NCI-H774 (cell line): ENCODE data around the gene HOXD8.

Experiments
- DNase-seq: peaks from one replicate; lab custom pipeline; 2025; lab: John Stamatoyannopoulos, UW

The HOXD8 gene

DNA sequence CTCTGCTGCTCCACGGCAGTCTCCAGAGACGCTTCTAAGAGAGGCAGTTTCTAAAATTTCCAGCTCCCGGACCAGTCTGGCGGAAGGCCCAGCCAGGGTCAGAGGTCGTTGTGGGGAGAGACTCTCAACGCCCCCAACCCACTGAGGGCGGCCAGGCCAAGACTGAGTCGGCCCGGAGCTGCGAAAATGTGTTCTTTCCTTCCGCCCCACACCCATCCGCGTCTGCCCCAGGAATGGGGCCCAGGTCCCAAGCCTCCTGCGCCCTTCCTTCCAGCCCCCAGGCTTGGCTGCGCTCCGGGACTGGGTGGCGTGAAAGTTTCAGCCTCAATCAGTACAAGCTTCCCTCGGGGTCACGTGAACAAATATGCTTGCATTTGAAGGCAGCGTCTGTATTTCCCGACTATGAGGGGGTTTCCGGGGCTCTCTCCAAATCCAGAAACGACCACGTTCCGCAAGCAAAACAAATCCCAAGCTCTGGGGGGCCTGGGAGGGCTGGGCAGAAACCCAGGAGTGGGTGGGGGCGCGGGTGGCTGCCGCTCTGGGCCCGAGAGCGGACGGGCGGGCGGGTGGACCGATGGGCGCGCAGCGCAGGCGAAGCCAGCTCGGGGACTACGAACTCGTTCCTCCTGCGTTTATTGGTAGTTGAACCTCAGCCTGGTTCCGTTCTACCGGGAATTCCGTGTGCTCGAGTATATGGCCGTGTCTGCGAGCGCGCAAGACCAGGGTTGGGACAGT is 30.9 kb downstream of the HOXD8 start:
- DNase-seq, result no peak

DNA sequence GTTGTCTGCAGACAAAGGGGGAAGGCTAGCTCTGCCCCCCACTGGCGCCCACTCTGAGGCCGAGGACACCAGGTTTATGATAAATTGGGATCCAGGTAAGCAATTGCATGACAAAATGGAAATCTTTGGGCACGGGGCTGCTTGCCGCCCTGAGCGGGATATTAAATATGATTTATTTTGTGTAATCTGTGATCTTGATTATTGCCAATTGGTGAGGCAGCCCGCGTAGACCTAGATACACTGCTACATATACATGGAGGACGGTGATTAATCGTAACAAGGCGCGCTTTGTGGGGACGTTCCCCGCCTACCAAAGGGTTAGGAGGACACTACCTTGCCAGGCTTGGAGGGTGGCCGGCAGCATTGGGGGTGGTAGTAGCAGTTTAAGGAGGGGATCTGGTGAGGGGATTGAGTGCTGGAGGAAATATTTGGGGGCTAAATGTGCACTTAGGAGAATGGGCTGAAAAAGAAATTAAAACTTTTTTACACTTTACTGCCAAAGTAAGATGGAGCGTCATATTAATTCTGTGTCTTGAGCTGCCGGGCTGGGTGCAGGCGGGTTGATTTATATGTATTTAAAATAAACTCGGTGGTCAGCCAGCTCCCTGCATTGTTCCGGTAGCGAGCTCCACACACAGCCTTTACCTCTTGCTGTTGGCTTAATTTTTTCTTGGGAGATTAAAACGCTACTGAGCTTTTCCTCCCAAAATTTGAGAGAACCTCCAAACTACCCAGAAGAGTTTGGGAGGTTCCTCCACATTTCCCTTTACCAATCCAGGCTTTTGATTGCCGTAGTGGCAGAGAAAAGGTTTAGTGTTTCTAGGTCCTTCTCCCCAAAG is 31.7 kb downstream of the HOXD8 start:
- no peak for DNase-seq

- DNase-seq, result no peak
These were observed 32.5 kb downstream of the HOXD8 start for GRCh38 chr2:176161825-176162626.

DNA sequence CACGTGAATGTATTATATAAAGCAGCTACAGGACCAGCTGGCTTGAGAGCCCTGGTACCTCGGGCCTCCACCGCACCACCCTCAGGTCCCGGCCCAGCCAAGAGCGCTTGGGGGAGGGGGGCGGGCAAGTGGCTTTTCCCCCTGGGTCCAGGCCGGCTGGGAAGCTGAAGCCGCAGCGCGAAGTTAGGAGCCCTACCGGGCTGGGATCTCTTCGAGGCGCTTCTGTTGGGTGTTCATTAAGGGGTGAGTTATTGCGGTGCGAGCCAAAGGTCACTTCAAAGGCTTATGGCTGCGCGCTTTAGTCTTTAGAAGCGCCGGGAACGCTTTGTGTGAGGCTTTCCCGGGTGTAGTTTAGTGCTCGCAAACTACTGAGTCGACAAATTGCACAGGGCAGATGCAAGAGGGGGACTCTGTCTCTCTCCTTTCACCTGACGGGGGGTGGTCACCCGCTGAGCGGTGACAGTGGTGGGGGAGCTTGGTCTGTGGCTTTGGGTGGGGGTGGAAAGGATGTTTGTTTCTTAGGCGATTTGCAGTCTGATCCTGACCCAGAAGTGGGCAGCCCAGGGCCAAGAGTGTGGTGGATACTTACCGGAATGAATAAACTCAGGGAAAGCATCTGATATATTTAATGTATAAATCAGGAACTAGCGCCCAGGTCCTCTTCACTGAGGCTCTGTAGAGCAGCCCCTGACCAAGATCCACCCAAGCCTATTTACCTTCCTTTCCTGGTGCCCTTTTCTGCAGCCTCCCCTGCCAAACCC is 33.6 kb downstream of the HOXD8 start:
- no peak for DNase-seq

- no peak for DNase-seq
These were observed 34.2 kb downstream of the HOXD8 start for GRCh38 chr2:176163672-176164056.

GRCh38 chr2:176164201-176164600 is 34.7 kb downstream of the HOXD8 start:
- no peak for DNase-seq

DNA sequence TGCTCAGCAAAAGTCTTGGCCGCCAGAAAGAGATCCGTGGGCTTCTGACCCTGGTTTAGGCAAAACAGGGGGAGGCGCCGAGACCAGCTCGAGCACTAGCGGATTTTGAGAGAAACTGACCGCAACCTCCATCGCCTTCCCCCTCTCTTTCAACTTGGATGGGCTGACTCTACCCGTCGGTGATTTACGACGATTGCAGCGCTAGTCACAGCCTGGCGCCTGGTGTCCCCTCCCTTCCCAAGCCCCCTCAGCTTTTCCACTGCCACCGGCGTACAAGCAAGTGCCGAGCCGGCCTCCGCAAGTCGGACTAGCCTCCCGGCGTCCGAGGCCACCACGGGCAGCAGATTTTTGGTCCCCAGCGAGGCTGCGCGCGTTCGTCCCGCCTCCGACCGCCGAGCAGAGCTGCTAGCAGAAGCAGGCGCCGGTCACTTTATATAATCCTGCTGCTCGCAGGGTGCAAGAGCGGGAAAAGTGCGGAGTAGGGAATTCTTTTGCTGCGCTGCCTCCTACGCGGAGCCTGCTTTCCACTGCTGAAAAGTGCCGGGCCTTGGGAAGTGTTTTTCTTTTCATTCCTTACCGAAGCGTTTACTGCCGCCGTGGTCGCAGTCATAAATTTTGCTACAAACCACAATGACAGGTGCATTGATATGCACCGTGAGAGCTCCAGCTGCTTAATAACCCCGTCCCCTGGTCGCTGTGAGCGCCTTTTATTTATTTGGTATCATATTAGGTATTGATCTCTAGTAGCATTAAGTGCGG is 35.3 kb downstream of the HOXD8 start:
- no peak for DNase-seq

DNA sequence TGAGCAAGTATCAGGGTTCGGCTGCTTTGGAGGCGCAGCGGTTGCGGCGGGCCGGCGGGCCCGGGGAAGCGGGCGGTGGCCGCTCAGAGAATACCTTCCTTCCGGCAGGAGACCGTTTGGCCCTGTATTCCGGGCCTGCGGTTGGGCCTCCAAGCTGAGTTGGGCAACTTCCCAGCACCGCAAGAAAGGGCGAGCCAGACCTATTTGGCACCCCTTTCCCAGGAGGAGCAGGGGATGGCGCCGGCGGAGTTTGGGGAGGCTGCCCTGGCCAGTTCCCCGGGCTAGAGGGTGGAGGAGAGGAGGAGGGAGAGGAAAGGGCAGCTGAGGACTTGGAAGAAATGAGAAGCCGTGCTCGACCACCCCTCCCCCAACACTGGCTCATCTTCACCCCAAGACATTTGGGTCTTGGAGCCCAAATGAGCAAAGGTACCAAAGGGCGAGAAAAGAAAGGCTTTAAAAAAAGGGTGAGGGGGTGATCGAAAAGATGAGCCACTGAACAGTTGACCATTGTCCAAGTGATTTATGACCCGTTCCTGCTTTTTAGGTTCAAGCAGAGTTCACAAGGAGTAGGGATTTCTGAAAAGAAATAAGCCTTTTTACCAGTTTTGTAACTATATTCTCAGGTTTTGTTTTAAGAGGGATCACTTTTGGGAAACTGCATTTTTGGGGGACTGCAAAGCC is 36.0 kb downstream of the HOXD8 start:
- DNase-seq, result no peak

- DNase-seq, result no peak
These were observed 36.8 kb downstream of the HOXD8 start for GRCh38 chr2:176166272-176166671.

DNA sequence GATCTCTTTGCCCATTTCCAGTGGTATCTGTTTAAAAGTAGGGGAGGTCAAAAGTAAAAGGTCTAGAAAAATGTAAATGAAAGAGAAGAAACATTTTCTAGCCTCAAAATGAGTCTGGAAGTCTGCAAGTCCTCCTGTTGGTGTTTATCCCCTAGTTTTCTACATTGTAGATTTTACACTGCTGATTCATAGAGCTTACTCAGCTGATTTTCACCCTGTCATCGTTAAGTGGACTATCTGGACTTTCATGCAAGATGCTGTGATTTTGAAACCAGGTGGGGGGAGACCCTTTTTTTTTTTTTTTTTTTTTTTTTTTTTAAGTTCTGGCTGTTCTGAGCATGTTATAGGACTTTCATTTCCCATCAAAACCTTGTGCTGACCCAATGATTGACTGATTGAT is 37.9 kb downstream of the HOXD8 start:
- DNase-seq, result no peak

- no peak for DNase-seq
These were observed 39.7 kb downstream of the HOXD8 start for GRCh38 chr2:176169181-176169580.

GRCh38 chr2:176169711-176170110 is 40.2 kb downstream of the HOXD8 start:
- DNase-seq, result no peak

DNA sequence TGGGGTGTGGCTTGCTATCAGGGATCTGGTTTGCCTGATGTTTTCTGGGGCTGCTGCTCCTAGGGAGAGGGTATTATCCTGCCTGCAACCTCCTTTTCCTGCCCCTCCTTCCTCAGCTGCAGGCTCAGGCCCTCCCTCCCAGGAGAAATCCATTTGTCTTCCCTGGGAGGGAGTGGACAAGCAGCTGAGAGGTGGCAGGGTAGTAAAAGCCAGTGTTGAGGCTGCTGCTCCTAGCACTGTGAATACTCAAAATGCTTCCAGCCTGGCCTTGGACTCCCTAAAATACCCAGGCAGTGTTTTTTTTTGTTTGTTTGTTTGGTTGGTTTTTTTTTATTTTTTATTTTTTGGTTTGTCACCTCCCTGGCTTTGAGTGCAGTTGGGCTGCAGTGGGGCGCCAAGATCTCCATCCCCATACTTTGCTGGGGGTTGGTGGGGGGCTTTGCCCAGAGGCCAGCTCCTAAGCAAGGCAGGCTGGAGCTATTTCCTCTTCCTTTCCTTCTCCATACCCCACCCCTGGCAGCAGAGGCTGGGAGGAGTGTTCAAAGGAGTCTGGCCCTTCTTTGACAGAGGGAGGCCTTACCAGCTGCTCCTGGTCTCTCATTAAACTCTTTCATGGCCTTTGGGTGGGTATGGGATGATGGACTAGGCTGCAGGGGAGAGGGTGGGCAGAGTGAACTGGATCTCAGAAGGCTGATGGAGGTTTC is 41.2 kb downstream of the HOXD8 start:
- no peak for DNase-seq

- no peak for DNase-seq
These were observed 42.0 kb downstream of the HOXD8 start for GRCh38 chr2:176171351-176172006.

DNA sequence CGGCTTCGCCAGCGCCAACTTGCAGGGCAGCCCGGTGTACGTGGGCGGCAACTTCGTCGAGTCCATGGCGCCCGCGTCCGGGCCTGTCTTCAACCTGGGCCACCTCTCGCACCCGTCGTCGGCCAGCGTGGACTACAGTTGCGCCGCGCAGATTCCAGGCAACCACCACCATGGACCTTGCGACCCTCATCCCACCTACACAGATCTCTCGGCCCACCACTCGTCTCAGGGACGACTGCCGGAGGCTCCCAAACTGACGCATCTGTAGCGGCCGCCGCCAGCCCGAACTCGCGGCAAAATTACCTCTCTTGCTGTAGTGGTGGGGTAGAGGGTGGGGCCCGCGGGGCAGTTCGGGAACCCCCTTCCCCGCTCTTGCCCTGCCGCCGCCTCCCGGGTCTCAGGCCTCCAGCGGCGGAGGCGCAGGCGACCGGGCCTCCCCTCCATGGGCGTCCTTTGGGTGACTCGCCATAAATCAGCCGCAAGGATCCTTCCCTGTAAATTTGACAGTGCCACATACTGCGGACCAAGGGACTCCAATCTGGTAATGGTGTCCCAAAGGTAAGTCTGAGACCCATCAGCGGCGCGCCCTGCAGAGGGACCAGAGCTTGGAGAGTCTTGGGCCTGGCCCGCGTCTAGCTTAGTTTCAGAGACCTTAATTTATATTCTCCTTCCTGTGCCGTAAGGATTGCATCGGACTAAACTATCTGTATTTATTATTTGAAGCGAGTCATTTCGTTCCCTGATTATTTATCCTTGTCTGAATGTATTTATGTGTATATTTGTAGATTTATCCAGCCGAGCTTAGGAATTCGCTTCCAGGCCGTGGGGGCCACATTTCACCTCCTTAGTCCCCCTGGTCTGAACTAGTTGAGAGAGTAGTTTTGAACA is 42.7 kb downstream of the HOXD8 start:
- DNase-seq, result no peak

GRCh38 chr2:176172895-176173566 is 43.5 kb downstream of the HOXD8 start:
- no peak for DNase-seq

DNA sequence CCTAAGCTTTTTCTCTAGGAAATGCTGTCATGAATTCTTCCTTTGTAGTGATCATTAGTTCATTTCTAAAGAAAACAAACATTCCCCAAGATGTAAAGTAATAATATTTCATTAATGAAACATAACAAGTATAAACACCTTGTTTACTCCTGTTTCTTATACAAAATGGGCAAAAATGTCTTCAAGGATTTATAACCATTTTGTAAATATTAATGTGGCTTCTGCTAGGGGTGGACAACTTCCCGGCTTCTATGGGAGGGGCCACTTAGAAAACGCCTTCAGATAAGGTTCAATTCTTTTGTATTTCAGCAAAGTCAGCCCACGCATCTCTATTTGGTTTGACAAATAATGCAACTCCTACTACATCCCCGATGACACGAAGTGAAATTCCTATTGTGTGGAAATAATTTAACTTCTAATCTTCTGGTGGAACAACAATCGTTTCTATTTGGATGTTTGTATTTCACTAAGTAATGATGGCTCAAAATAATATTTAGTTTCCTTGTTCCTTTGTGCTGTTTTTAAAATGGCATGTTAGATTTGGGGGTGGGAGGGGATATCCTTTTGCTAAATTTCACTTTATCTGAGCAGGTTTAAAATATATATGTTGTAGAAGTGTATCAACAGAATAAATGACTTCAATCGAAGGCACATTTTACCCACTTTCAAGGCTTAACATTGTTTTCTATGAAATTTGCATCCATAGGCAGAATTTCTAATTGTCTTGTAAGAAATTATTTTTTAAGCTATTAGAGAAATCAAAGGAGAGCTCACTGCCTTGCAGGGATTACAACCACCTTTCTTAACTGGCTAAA is 44.3 kb downstream of the HOXD8 start:
- DNase-seq, result no peak
